Panc1 (cell line): ENCODE data around the gene KRTAP5-2. TPM values are rescaled to one million over a fixed set of nuclear protein-coding genes. Genes with fewer than 3 reads are reported as not detected.

Experiments used
- ATAC-seq: fragments of 200-7000 bp; cut with Tn5 transposase; 2 replicates; pipeline ENCODE4 v1.9.1; 2020; ENCODE audit warnings: mild to moderate bottlenecking, moderate library complexity
- BruUV-seq: library from RNA; stranded (reverse); fragments of 400-500 nt; replicated peaks from 2 replicates; lab custom pipeline; 2021; lab: Mats Ljungman, UMichigan
- CTCF ChIA-PET: fragments of 300-600 bp; sonication (Branson Sonifier 250); formaldehyde crosslinking; loops from one replicate; lab custom pipeline; 2022; ENCODE audit warnings: antibody characterized with exemption; lab: Charles Lee
- POLR2A ChIA-PET: fragments of 300-600 bp; sonication (Branson Sonifier 250); formaldehyde crosslinking; loops from one replicate; lab custom pipeline; 2022; ENCODE audit warnings: antibody characterized with exemption; lab: Charles Lee
- DNase-seq: peaks from one replicate; pipeline ENCODE4 v3.0.0-alpha.2; 2010; ENCODE audit warnings: low read depth, low spot score
- H3K27ac ChIP-seq: 2 replicates; pipeline ENCODE4 v1.5.1; 2011; ENCODE audit warnings: mild to moderate bottlenecking, low read length, inconsistent platforms
- H3K27me3 ChIP-seq: fragments of 200-500 bp; sonication (Bioruptor generic); 2 replicates; pipeline ENCODE4 v1.6.0; 2014; ENCODE audit warnings: low read length, inconsistent platforms; ENCODE audit not compliant: control insufficient read depth, insufficient read depth
- H3K36me3 ChIP-seq: fragments of 200-500 bp; sonication (Bioruptor generic); 2 replicates; pipeline ENCODE4 v1.5.1; 2014; ENCODE audit warnings: inconsistent platforms, mild to moderate bottlenecking, low read length, moderate library complexity; ENCODE audit not compliant: control insufficient read depth, insufficient read depth
- H3K4me1 ChIP-seq: 2 replicates; pipeline ENCODE4 v1.5.1; 2011; ENCODE audit warnings: inconsistent platforms, mild to moderate bottlenecking, low read length, moderate library complexity; ENCODE audit not compliant: control insufficient read depth, insufficient read depth
- H3K4me3 ChIP-seq, 2 experiments: 2 replicates each; pipeline ENCODE4 v1.5.1; 2011 to 2012; ENCODE audit warnings: low read depth in 2 of 2, low read length in 2 of 2, mild to moderate bottlenecking in 2 of 2, inconsistent platforms in 1 of 2, moderate library complexity in 1 of 2
- H3K9me3 ChIP-seq: fragments of 200-500 bp; sonication (Bioruptor generic); 2 replicates; pipeline ENCODE4 v1.5.1; 2014; ENCODE audit warnings: low read depth, mild to moderate bottlenecking, inconsistent platforms, low read length, moderate library complexity; ENCODE audit not compliant: control insufficient read depth, insufficient read depth
- CTCF ChIP-seq: fragments of 450-650 bp; IDR thresholded peaks from 2 replicates; pipeline ENCODE4 v1.5.1; 2017; ENCODE audit warnings: mild to moderate bottlenecking
- POLR2AphosphoS5 ChIP-seq: IDR thresholded peaks from 2 replicates; pipeline ENCODE4 v1.6.1; 2012; ENCODE audit warnings: mild to moderate bottlenecking, low read depth, low read length, moderate library complexity
- REST ChIP-seq, 2 experiments: IDR thresholded peaks; 2 replicates each; pipeline ENCODE4 v1.6.1; 2011 to 2012; ENCODE audit warnings: low read depth in 2 of 2, control low read depth in 1 of 2, low read length in 1 of 2, mild to moderate bottlenecking in 1 of 2, moderate library complexity in 1 of 2; ENCODE audit not compliant: insufficient read depth in 1 of 2
- SIN3A ChIP-seq: IDR thresholded peaks from 2 replicates; pipeline ENCODE4 v1.6.1; 2012; ENCODE audit warnings: low read depth, mild to moderate bottlenecking, low read length, moderate library complexity, borderline replicate concordance; ENCODE audit not compliant: insufficient read depth
- TCF7L2 ChIP-seq: IDR thresholded peaks from 2 replicates; pipeline ENCODE4 v1.6.1; 2011; ENCODE audit warnings: mild to moderate bottlenecking, low read depth, low read length, inconsistent platforms
- in situ Hi-C: cut with HindIII; loops from 2 replicates; pipeline ENCODE4 v1.10.0; 2016; ENCODE audit warnings: low sequenced_read_pairs, low pct_unique_long_range_greater_than_20kb
- intact Hi-C: fragments of 100-400 bp; cut with micrococcal nuclease; formaldehyde crosslinking; loops from one replicate; pipeline ENCODE4 v1.10.0; 2022; ENCODE audit not compliant: unreplicated experiment
- total RNA-seq: library from RNA; stranded (reverse); gene quantifications from one replicate; pipeline ENCODE4 v1.2.1, GENCODE V29; 2021; ENCODE audit not compliant: unreplicated experiment

Gene KRTAP5-2
- total RNA-seq, 1 experiment from 2014 or later: not detected

- Histone ChIP-seq H3K27me3 (peaks cover 25% of the 10 kb centered on the region), H3K9me3 (no peaks in the 10 kb centered on the region), H3K4me1 (no peaks in the 10 kb centered on the region), H3K36me3 (no peaks in the 10 kb centered on the region), H3K4me3 (no peak overlapping the region), H3K27ac (no peak overlapping the region)
- CTCF ChIA-PET: no interaction called here
- in situ Hi-C loops: no loop called here
- ATAC-seq (no peak), DNase-seq (no peak)
- POLR2A ChIA-PET: no interaction called here
- TF ChIP-seq SIN3A (no peak), REST (IDR thresholded peaks at IDR 0.05; ENCODE audit: insufficient read depth in 1 of 2, low read depth in 2 of 2, low read length in 1 of 2) (no peak), TCF7L2 (no peak), CTCF (no peak), POLR2AphosphoS5 (no peak)
- no TSS peak for BruUV-seq
- intact Hi-C loops: no loop called here
Measured at GRCh38 chr11:1600626-1601025, 2.5 kb upstream of the KRTAP5-2 start.

GRCh38 chr11:1598816-1599215 is 722 bp upstream of the KRTAP5-2 start:
- in situ Hi-C loops: no loop called here

More at GRCh38 chr11:1598816-1599215, 722 bp upstream of the KRTAP5-2 start:
- Histone ChIP-seq H3K27ac (no peak overlapping the region), H3K36me3 (no peaks in the 10 kb centered on the region), H3K4me1 (no peaks in the 10 kb centered on the region), H3K27me3 (peaks cover 32% of the 10 kb centered on the region), H3K4me3 (no peak overlapping the region), H3K9me3 (no peaks in the 10 kb centered on the region)
- ATAC-seq: no peak
- intact Hi-C loops: no loop called here
- TF ChIP-seq POLR2AphosphoS5 (no peak), CTCF (no peak), REST (IDR thresholded peaks at IDR 0.05; ENCODE audit: insufficient read depth in 1 of 2, low read depth in 2 of 2, low read length in 1 of 2) (no peak), SIN3A (no peak), TCF7L2 (no peak)
- ChIA-PET CTCF (interaction anchor here (0.7 kb wide), 1 partner anchor 502 kb away, joined by 3 read pairs; no protein-coding TSS in a partner anchor), POLR2A (no interaction called here)
- BruUV-seq: no TSS peak
- no peak for DNase-seq
